ENCODE data around the gene CSHL1. TPM values are rescaled to one million over a fixed set of nuclear protein-coding genes. Genes with fewer than 3 reads are reported as not detected.
A peak's percentile ranks its signal among the peaks of the same experiment; 100 is the strongest.
"Not testable (repeated sequence)": the region's sequence is repeated elsewhere in the genome, so short reads cannot be mapped to it uniquely, and the experiment has no call there.

Gene CSHL1
- total RNA-seq, 6 experiments from 2014 or later = not detected

- intact Hi-C loops (cut with DNase I) = no loop called here
Measured at GRCh38 chr17:63927464-63928171, 16.6 kb upstream of the CSHL1 start.

GRCh38 chr17:63926164-63926563 is 15.1 kb upstream of the CSHL1 start:
- TF ChIP-seq CTCF (IDR thresholded peaks at IDR 0.05) (no peak), POLR2A (IDR thresholded peaks at IDR 0.05) (no peak)
- Histone ChIP-seq H3K9me3 (no peaks in the 10 kb centered on the region), H3K4me3 (no peak overlapping the region), H3K4me1 (no peaks in the 10 kb centered on the region), H3K27me3 (no peaks in the 10 kb centered on the region), H3K27ac (no peak overlapping the region), H3K36me3 (no peaks in the 10 kb centered on the region)
- intact Hi-C loops (cut with DNase I) = no loop called here
- DNase-seq = no peak
- WGBS (ENCODE audit: insufficient coverage, low coverage, low lambda C conversion rate, missing lambda C conversion rate) = 100% methylated on average over 1 of the region's 2 CpGs
- ATAC-seq = no peak

More at GRCh38 chr17:63927464-63928171, 16.6 kb upstream of the CSHL1 start:
- no peaks in the 10 kb centered on the region for H3K9me3 ChIP-seq
- DNase-seq (no peak), ATAC-seq (no peak)
- no peaks in the 10 kb centered on the region for H3K36me3 ChIP-seq
- no peak overlapping the region for H3K4me3 ChIP-seq
- H3K27ac ChIP-seq = no peak overlapping the region
- no peak for TF ChIP-seq CTCF (IDR thresholded peaks at IDR 0.05)
- H3K4me1 ChIP-seq = no peaks in the 10 kb centered on the region
- H3K27me3 ChIP-seq = no peaks in the 10 kb centered on the region
- WGBS (ENCODE audit: insufficient coverage, low coverage, low lambda C conversion rate, missing lambda C conversion rate) = 0% methylated on average over 1 of the region's 8 CpGs

DNA sequence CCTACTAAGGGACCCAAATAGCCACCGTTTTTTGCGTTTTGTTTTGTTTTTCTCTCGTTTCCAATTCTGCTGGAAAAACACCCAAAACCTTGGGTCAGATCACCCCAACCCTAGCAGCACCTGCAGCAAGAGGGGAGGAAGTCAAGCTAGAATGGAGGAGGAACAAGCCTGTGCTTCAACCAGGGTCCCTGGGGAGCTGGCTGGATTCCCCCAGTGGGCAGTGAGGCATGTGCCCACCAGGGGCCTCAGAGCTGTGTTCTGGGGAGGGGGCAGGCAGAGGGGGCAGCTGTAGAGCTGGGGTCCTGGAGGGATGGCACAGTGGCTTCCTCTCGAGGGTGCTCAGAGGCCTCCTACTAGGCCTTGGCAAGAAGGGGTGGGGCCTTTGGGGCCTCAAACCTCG is 14.6 kb upstream of the CSHL1 start:
- WGBS (ENCODE audit: insufficient coverage, low coverage, low lambda C conversion rate, missing lambda C conversion rate) = 49% methylated on average over 4 of the region's 5 CpGs
- DNase-seq = no peak

DNA sequence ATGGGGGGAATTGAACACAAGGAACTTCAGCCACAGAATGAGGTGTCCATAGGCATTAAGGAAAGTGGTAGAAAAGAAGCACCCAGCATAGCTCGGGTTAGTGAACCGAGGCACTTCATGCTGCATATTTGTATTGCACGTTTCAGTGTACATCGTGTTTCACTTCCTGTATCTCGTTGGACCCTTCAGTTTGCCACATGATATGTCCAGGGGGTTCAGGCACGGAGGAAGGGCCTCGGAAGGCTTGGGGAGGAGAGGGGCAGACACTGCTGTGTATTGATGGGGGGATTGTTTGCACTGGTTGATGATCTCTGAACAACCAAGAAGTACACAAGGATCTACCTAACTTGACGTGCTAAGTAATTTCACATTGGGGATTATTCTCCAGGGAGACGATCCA is 11.3 kb upstream of the CSHL1 start:
- ATAC-seq = not testable (repeated sequence)

More for the DNA sequence above, 14.6 kb upstream of the CSHL1 start:
- intact Hi-C loops (cut with DNase I) = no loop called here
- no peaks in the 10 kb centered on the region for H3K4me1 ChIP-seq
- TF ChIP-seq CTCF (IDR thresholded peaks at IDR 0.05) = no peak
- no peak for TF ChIP-seq POLR2A (IDR thresholded peaks at IDR 0.05)
- H3K9me3 ChIP-seq = no peaks in the 10 kb centered on the region
- H3K4me3 ChIP-seq = no peak overlapping the region
- H3K27ac ChIP-seq = no peak overlapping the region
- no peaks in the 10 kb centered on the region for H3K36me3 ChIP-seq
- ATAC-seq = no peak
- no peaks in the 10 kb centered on the region for H3K27me3 ChIP-seq

DNA sequence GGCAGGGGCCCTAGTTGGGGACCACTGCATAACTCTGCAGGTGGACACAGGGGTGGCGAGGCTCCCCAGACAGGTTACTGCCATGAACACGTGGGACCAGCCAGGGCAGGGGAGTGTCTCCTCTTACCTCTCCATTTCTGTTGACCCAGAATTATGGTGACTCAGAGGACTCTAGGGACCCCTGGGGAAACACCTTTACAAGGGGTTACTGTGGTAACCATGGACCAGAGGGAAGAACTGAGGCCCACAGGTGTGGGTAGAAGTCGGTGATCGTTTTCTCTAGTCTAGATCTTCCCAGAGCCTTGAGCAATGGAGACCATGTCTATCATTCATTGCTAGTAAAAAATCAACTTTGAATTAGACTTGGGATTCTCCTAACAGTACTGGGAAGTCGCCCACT is 9.7 kb upstream of the CSHL1 start:
- intact Hi-C loops (cut with DNase I); H3K36me3 ChIP-seq; H3K9me3 ChIP-seq; H3K4me1 ChIP-seq; H3K4me3 ChIP-seq; H3K27ac ChIP-seq; H3K27me3 ChIP-seq; ATAC-seq: not testable (repeated sequence)
- peak in 1 of 3 donors; percentile 17 for DNase-seq
- WGBS (ENCODE audit: insufficient coverage, low coverage, low lambda C conversion rate, missing lambda C conversion rate) = 88% methylated on average over 5 of the region's 5 CpGs

More for the DNA sequence above, 11.3 kb upstream of the CSHL1 start:
- WGBS (ENCODE audit: insufficient coverage, low coverage, low lambda C conversion rate, missing lambda C conversion rate) = 31% methylated on average over 3 of the region's 9 CpGs
- DNase-seq; H3K27ac ChIP-seq; H3K4me3 ChIP-seq; H3K9me3 ChIP-seq; H3K36me3 ChIP-seq; H3K4me1 ChIP-seq; H3K27me3 ChIP-seq; intact Hi-C loops (cut with DNase I): not testable (repeated sequence)

GRCh38 chr17:63920050-63920449 is 9.0 kb upstream of the CSHL1 start:
- H3K4me3 ChIP-seq; intact Hi-C loops (cut with DNase I); H3K9me3 ChIP-seq; H3K27ac ChIP-seq; H3K4me1 ChIP-seq; H3K27me3 ChIP-seq; DNase-seq; H3K36me3 ChIP-seq; ATAC-seq: not testable (repeated sequence)
- WGBS (ENCODE audit: insufficient coverage, low coverage, low lambda C conversion rate, missing lambda C conversion rate) = 72% methylated on average over 6 of the region's 6 CpGs
